Liver (tissue), 3 donors: ENCODE data around the gene CHN2.

Experiments
- FOXA1 ChIP-seq: IDR thresholded peaks from 2 replicates; pipeline ENCODE4 v1.6.1; 2016; ENCODE audit warnings: antibody characterized with exemption
- GABPA ChIP-seq, 2 donors: IDR thresholded peaks in 1 of 2; conservative IDR thresholded peaks in 1 of 2; 2 replicates each; pipeline ENCODE4 v1.6.1; 2016; ENCODE audit warnings: antibody characterized with exemption in 2 of 2, mild to moderate bottlenecking in 1 of 2, moderate library complexity in 1 of 2
- HNF4A ChIP-seq, 2 donors: conservative IDR thresholded peaks; 2 replicates each; pipeline ENCODE4 v1.6.1; 2016; ENCODE audit warnings: antibody characterized with exemption in 2 of 2, mild to moderate bottlenecking in 2 of 2
- JUND ChIP-seq, 2 donors: IDR thresholded peaks; 2 replicates each; pipeline ENCODE4 v1.6.1; 2016; ENCODE audit warnings: antibody characterized with exemption in 2 of 2
- NR2F2 ChIP-seq: IDR thresholded peaks from 2 replicates; pipeline ENCODE4 v1.6.1; 2016; ENCODE audit warnings: antibody characterized with exemption
- RAD21 ChIP-seq, 2 donors: IDR thresholded peaks; 2 replicates each; pipeline ENCODE4 v1.6.1; 2016; ENCODE audit warnings: antibody characterized with exemption in 2 of 2, mild to moderate bottlenecking in 2 of 2
- RXRA ChIP-seq, 2 donors: IDR thresholded peaks; 2 replicates each; pipeline ENCODE4 v1.6.1; 2017 to 2018; ENCODE audit warnings: antibody characterized with exemption in 2 of 2, mild to moderate bottlenecking in 1 of 2
- SP1 ChIP-seq: IDR thresholded peaks from 2 replicates; pipeline ENCODE4 v1.6.1; 2018; ENCODE audit warnings: antibody characterized with exemption, mild to moderate bottlenecking
- TAF1 ChIP-seq: conservative IDR thresholded peaks from 2 replicates; pipeline ENCODE4 v1.6.1; 2016; ENCODE audit warnings: antibody characterized with exemption, mild to moderate bottlenecking
- YY1 ChIP-seq: IDR thresholded peaks from 2 replicates; pipeline ENCODE4 v1.6.1; 2016; ENCODE audit warnings: antibody characterized with exemption, mild to moderate bottlenecking
- TF ChIP-seq, protein P1 (sequence below): fragments of 150-350 bp; IDR thresholded peaks from 2 replicates; pipeline ENCODE4 v1.5.1; 2017; ENCODE audit warnings: improper control_type of control experiment, low read depth, low read length; ENCODE audit not compliant: missing input control
- TF ChIP-seq, protein P2 (sequence below): IDR thresholded peaks from 2 replicates; pipeline ENCODE4 v1.6.1; 2016; ENCODE audit warnings: antibody characterized with exemption
- TF ChIP-seq, protein P3 (sequence below): IDR thresholded peaks from 2 replicates; pipeline ENCODE4 v1.6.1; 2016; ENCODE audit warnings: antibody characterized with exemption
- TF ChIP-seq, protein P4 (sequence below): IDR thresholded peaks from 2 replicates; pipeline ENCODE4 v1.6.1; 2016; ENCODE audit warnings: antibody characterized with exemption, mild to moderate bottlenecking
- donor health status: healthy.
- donor health status: healthy.

DNA sequence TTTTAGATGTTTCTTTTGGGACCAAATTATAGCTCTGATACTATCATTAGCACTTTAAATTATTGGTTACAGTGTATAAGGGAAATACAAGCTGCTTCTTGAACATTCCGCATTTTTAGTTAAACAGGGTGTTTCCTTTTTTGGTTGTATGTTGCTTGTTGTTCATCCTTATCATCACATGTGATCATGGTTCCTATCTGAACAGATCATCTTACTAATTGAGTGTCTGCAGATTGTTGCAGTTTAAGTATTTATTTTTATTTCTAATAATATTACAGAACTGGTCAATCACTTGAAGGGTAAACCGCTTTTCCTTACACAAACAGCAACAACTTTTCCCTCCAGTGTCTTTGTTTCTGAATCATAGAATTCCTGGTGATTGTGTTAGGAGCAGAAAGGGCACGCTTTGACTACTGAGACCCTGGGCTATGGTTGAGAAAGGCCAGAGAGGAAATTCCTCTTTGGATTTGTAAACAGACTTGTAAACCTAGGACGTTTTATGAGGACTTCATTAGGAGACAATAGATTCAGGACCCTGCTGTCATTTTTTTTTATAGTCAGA is 37.2 kb downstream of the CHN2 start:
- TF ChIP-seq FOXA1 (no peak), YY1 (no peak), RAD21 (IDR thresholded peaks at IDR 0.05) (no peak), NR2F2 (no peak), RXRA (IDR thresholded peaks at IDR 0.05) (no peak), JUND (IDR thresholded peaks at IDR 0.05) (no peak), TAF1 (no peak), SP1 (no peak), HNF4A (conservative IDR thresholded peaks at IDR 0.05) (no peak), GABPA (IDR thresholded peaks at IDR 0.05 in 1 of 2, conservative IDR thresholded peaks at IDR 0.05 in 1 of 2) (no peak)
- TF ChIP-seq, protein P1, sequence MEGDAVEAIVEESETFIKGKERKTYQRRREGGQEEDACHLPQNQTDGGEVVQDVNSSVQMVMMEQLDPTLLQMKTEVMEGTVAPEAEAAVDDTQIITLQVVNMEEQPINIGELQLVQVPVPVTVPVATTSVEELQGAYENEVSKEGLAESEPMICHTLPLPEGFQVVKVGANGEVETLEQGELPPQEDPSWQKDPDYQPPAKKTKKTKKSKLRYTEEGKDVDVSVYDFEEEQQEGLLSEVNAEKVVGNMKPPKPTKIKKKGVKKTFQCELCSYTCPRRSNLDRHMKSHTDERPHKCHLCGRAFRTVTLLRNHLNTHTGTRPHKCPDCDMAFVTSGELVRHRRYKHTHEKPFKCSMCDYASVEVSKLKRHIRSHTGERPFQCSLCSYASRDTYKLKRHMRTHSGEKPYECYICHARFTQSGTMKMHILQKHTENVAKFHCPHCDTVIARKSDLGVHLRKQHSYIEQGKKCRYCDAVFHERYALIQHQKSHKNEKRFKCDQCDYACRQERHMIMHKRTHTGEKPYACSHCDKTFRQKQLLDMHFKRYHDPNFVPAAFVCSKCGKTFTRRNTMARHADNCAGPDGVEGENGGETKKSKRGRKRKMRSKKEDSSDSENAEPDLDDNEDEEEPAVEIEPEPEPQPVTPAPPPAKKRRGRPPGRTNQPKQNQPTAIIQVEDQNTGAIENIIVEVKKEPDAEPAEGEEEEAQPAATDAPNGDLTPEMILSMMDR: no peak
- TF ChIP-seq, protein P2, sequence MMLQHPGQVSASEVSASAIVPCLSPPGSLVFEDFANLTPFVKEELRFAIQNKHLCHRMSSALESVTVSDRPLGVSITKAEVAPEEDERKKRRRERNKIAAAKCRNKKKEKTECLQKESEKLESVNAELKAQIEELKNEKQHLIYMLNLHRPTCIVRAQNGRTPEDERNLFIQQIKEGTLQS: no peak
- TF ChIP-seq, protein P3, sequence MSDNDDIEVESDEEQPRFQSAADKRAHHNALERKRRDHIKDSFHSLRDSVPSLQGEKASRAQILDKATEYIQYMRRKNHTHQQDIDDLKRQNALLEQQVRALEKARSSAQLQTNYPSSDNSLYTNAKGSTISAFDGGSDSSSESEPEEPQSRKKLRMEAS: no peak
- TF ChIP-seq, protein P4, sequence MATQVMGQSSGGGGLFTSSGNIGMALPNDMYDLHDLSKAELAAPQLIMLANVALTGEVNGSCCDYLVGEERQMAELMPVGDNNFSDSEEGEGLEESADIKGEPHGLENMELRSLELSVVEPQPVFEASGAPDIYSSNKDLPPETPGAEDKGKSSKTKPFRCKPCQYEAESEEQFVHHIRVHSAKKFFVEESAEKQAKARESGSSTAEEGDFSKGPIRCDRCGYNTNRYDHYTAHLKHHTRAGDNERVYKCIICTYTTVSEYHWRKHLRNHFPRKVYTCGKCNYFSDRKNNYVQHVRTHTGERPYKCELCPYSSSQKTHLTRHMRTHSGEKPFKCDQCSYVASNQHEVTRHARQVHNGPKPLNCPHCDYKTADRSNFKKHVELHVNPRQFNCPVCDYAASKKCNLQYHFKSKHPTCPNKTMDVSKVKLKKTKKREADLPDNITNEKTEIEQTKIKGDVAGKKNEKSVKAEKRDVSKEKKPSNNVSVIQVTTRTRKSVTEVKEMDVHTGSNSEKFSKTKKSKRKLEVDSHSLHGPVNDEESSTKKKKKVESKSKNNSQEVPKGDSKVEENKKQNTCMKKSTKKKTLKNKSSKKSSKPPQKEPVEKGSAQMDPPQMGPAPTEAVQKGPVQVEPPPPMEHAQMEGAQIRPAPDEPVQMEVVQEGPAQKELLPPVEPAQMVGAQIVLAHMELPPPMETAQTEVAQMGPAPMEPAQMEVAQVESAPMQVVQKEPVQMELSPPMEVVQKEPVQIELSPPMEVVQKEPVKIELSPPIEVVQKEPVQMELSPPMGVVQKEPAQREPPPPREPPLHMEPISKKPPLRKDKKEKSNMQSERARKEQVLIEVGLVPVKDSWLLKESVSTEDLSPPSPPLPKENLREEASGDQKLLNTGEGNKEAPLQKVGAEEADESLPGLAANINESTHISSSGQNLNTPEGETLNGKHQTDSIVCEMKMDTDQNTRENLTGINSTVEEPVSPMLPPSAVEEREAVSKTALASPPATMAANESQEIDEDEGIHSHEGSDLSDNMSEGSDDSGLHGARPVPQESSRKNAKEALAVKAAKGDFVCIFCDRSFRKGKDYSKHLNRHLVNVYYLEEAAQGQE: no peak
